ENCODE results near the gene VEGFA.

DNA sequence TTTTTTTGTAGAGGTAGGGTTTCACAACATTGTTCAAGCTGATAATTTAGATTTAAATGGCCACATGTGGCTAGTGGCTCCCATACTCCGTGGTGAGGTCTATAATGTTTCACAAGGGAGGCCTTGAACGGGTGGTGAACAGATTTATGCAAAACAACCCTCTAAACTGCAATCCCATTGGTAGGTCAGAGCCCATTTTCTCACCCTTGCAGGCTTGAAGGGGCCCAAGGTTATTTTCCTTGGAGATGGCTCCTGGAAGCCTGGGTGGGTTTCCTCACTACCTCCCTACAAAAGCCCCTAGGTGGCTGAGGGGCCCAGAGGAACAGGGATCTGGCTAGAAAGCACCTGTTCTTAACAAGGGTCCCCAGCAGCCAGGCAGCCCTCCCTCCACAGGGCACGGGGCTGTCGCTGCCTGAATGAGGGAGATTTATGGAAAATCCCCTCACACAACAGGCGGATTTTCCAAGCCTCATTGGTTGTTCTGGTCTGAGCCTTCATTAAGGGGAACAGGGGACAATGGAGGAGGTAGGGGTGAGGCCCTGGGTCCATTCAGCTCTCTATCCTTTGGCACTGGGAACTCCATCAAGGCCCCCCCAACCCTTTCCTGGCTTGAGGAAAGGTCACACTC, 64.6 kb downstream of the VEGFA start:
- TF ChIP-seq, protein P1, sequence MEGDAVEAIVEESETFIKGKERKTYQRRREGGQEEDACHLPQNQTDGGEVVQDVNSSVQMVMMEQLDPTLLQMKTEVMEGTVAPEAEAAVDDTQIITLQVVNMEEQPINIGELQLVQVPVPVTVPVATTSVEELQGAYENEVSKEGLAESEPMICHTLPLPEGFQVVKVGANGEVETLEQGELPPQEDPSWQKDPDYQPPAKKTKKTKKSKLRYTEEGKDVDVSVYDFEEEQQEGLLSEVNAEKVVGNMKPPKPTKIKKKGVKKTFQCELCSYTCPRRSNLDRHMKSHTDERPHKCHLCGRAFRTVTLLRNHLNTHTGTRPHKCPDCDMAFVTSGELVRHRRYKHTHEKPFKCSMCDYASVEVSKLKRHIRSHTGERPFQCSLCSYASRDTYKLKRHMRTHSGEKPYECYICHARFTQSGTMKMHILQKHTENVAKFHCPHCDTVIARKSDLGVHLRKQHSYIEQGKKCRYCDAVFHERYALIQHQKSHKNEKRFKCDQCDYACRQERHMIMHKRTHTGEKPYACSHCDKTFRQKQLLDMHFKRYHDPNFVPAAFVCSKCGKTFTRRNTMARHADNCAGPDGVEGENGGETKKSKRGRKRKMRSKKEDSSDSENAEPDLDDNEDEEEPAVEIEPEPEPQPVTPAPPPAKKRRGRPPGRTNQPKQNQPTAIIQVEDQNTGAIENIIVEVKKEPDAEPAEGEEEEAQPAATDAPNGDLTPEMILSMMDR (conservative IDR thresholded peaks at IDR 0.05 in 1 of 2, IDR thresholded peaks at IDR 0.05 in 1 of 2; ENCODE audit: extremely low read depth in 1 of 2, insufficient read depth in 1 of 2, low read depth in 1 of 2, low read length in 2 of 2): no peak
- no peak for TF ChIP-seq EZH2 (IDR thresholded peaks at IDR 0.05; ENCODE audit: borderline replicate concordance, low read length)
